Transverse colon (tissue), 4 donors: ENCODE results near the gene ZNF597. TPM values are rescaled to one million over a fixed set of nuclear protein-coding genes. Genes with fewer than 3 reads are reported as not detected.
A peak's percentile ranks its signal among the peaks of the same experiment; 100 is the strongest.

Experiments used
- DNase-seq: peaks from one replicate; pipeline ENCODE4 v3.0.0-alpha.2; 2019
- H3K27ac ChIP-seq, 4 donors: fragments of 200-600 bp; sonication (generic); 2 replicates each; pipeline ENCODE4 v1.5.1; 2016 to 2018; ENCODE audit warnings: inconsistent platforms in 4 of 4
- H3K27me3 ChIP-seq: fragments of 200-600 bp; sonication (generic); 2 replicates; pipeline ENCODE4 v1.5.1; 2017; ENCODE audit warnings: inconsistent platforms
- H3K36me3 ChIP-seq, 4 donors: fragments of 200-600 bp; sonication (generic); 2 replicates each; pipeline ENCODE4 v1.5.1; 2017 to 2019; ENCODE audit warnings: inconsistent platforms in 4 of 4
- H3K4me1 ChIP-seq, 4 donors: fragments of 200-600 bp; sonication (generic); 2 replicates each; pipeline ENCODE4 v1.5.1; 2017 to 2020; ENCODE audit warnings: inconsistent platforms in 4 of 4
- H3K4me3 ChIP-seq, 4 donors: fragments of 200-600 bp; sonication (generic); 1 replicate in 1 of 4; 2 replicates in 3 of 4; pipeline versions ENCODE4 v1.5.1 to v1.6.1; 2017 to 2019; ENCODE audit warnings: inconsistent platforms in 4 of 4
- H3K9me3 ChIP-seq, 2 donors: fragments of 200-600 bp; sonication (generic); 2 replicates each; pipeline ENCODE4 v1.5.1; 2017 to 2019; ENCODE audit warnings: inconsistent platforms in 2 of 2
- CTCF ChIP-seq, 5 experiments: fragments of 200-600 bp in 3 of 5; fragments of 450-650 bp in 2 of 5; sonication (generic) in 3 of 5; IDR thresholded peaks; 1 replicate in 2 of 5; 2 replicates in 3 of 5; pipeline ENCODE4 v1.5.1; 2016 to 2017; ENCODE audit warnings: antibody characterized with exemption in 5 of 5, inconsistent platforms in 3 of 5, mild to moderate bottlenecking in 2 of 5, moderate library complexity in 1 of 5
- EP300 ChIP-seq: sonication (generic); formaldehyde crosslinking; IDR thresholded peaks from one replicate; pipeline ENCODE4 v1.6.1; 2017; ENCODE audit warnings: antibody characterized with exemption, low read depth
- POLR2A ChIP-seq: fragments of 450-650 bp; IDR thresholded peaks from one replicate; pipeline ENCODE4 v1.6.1; 2016; ENCODE audit warnings: antibody characterized with exemption, mild to moderate bottlenecking, moderate library complexity
- POLR2AphosphoS5 ChIP-seq, 3 donors: sonication (generic); formaldehyde crosslinking; IDR thresholded peaks; one replicate each; pipeline ENCODE4 v1.6.1; 2016; ENCODE audit warnings: antibody characterized with exemption in 3 of 3
- WGBS, 2 donors: methylation state at CpG; one replicate each; pipeline ENCODE4 v1.1.5; 2018; ENCODE audit warnings: low coverage in 1 of 2; 5-methylcytosine and 5-hydroxymethylcytosine counted together
- in situ Hi-C, 4 donors: fragments of 200-750 bp; cut with MboI; loops; one replicate each; pipeline versions ENCODE4 v1.15.0 to v1.15.1; 2017; ENCODE audit warnings: low sequenced_read_pairs in 3 of 4, low pct_ligation_motif_present in 1 of 4, low pct_unique_long_range_greater_than_20kb in 1 of 4
- intact Hi-C: fragments of 100-400 bp; cut with DNase I; formaldehyde crosslinking; loops from one replicate; pipeline ENCODE4 v1.15.1; 2023; ENCODE audit warnings: low total_unique reads
- total RNA-seq, 4 donors: library from RNA; depleted of rRNA; stranded (reverse); fragments of >200 nt; gene quantifications; one replicate each; pipeline ENCODE4 v1.1.0, GENCODE V29; 2016

ZNF597 gene
- total RNA-seq, 4 donors from 2014 or later = 0.37 to 2.4 (median 0.91) TPM

- peak overlapping the region; percentile 76 to 95 (median 82) for H3K4me3 ChIP-seq
- DNase-seq = peak; percentile 68
- H3K9me3 ChIP-seq = no peaks in the 10 kb centered on the region
- in situ Hi-C loops = no loop called here
- peaks cover 33 to 72% (median 47%) of the 10 kb centered on the region in 4 donors for H3K4me1 ChIP-seq
- no peaks in the 10 kb centered on the region for H3K27me3 ChIP-seq
- intact Hi-C loops = loop anchor here (2.0 to 5.0 kb wide), 2 partner anchors 58 to 167 kb away; partner anchors contain the start of genes ZNF174 and ZSCAN32
- H3K36me3 ChIP-seq = no peaks in the 10 kb centered on the region
- H3K27ac ChIP-seq = peak overlapping the region; percentile 94 to 99 (median 96)
- TF ChIP-seq POLR2AphosphoS5 (IDR thresholded peaks at IDR 0.05) = peak; percentile 74 to 97 (median 91)
- peak; percentile 90 for TF ChIP-seq POLR2A
- no peak for TF ChIP-seq CTCF (IDR thresholded peaks at IDR 0.05)
- no peak for TF ChIP-seq EP300
- 4 to 16% methylated on average over 5 to 10 of the region's 10 CpGs for WGBS, 2 donors
Measured at GRCh38 chr16:3458852-3459361, 15.6 kb upstream of the ZNF597 start.

- peak; percentile 26 for DNase-seq
- H3K9me3 ChIP-seq = no peaks in the 10 kb centered on the region
- peak overlapping the region; percentile 94 to 99 (median 96) for H3K27ac ChIP-seq
- in situ Hi-C loops (no loop called here), intact Hi-C loops (loop anchor here (2.0 to 5.0 kb wide), 2 partner anchors 58 to 166 kb away; partner anchors contain the start of genes ZNF174 and ZSCAN32)
- WGBS, 2 donors = 0% methylated on average over 39 of the region's 47 CpGs; no CpG with 5 or more reads in 1 of the 2 donors
- no peaks in the 10 kb centered on the region for H3K36me3 ChIP-seq
- no peaks in the 10 kb centered on the region for H3K27me3 ChIP-seq
- TF ChIP-seq POLR2AphosphoS5 (IDR thresholded peaks at IDR 0.05) = no peak
- no peak for TF ChIP-seq POLR2A
- TF ChIP-seq CTCF (IDR thresholded peaks at IDR 0.05) = no peak
- no peak for TF ChIP-seq EP300
- H3K4me3 ChIP-seq = peak overlapping the region; percentile 76 to 95 (median 82)
- peaks cover 30 to 68% (median 43%) of the 10 kb centered on the region in 4 donors for H3K4me1 ChIP-seq
Measured at GRCh38 chr16:3458278-3458851, 15.1 kb upstream of the ZNF597 start.

GRCh38 chr16:3457434-3458252 is 14.3 kb upstream of the ZNF597 start:
- peak; percentile 54 to 84 (median 77) for TF ChIP-seq POLR2AphosphoS5 (IDR thresholded peaks at IDR 0.05)
- peak in 4 of 5 experiments; percentile 25 to 59 (median 46) for TF ChIP-seq CTCF (IDR thresholded peaks at IDR 0.05)
- peak; percentile 72 for TF ChIP-seq POLR2A
- TF ChIP-seq EP300 = no peak
- H3K27me3 ChIP-seq = no peaks in the 10 kb centered on the region
- in situ Hi-C loops = no loop called here
- H3K9me3 ChIP-seq = no peaks in the 10 kb centered on the region
- DNase-seq = peak; percentile 90
- no peaks in the 10 kb centered on the region for H3K36me3 ChIP-seq
- WGBS, 2 donors = 2% methylated on average over 37 of the region's 83 CpGs; no CpG with 5 or more reads in 1 of the 2 donors
- intact Hi-C loops = loop anchor here (2.0 to 5.0 kb wide), 2 partner anchors 57 to 165 kb away; partner anchors contain the start of genes ZNF174 and ZSCAN32
- H3K4me3 ChIP-seq = peak overlapping the region; percentile 76 to 95 (median 82)
- peaks cover 30 to 61% (median 43%) of the 10 kb centered on the region in 4 donors for H3K4me1 ChIP-seq
- peak overlapping the region; percentile 94 to 99 (median 96) for H3K27ac ChIP-seq

- Histone ChIP-seq H3K36me3 (no peaks in the 10 kb centered on the region), H3K27ac (no peak overlapping the region), H3K4me3 (no peak overlapping the region), H3K27me3 (no peaks in the 10 kb centered on the region), H3K9me3 (no peaks in the 10 kb centered on the region), H3K4me1 (peaks cover 12 to 32% (median 24%) of the 10 kb centered on the region in 4 donors)
- WGBS, 2 donors = 54 to 85% methylated on average over 3 to 10 of the region's 10 CpGs
- intact Hi-C loops (loop anchor here (5.0 kb wide), 1 partner anchor 162 kb away; no protein-coding TSS in a partner anchor), in situ Hi-C loops (no loop called here)
- TF ChIP-seq CTCF (IDR thresholded peaks at IDR 0.05) (no peak), EP300 (no peak), POLR2A (no peak), POLR2AphosphoS5 (IDR thresholded peaks at IDR 0.05) (no peak)
- DNase-seq = no peak
Measured at GRCh38 chr16:3454631-3455147, 11.4 kb upstream of the ZNF597 start.
